22Rv1 (cell line): ENCODE measurements around the gene GSC2.

ENCODE experiments used
- H3K27ac ChIP-seq: fragments of 450-650 bp; 2 replicates; pipeline ENCODE4 v1.5.1; 2017
- CTCF ChIP-seq: fragments of 450-650 bp; IDR thresholded peaks from 2 replicates; pipeline ENCODE4 v1.5.1; 2017; ENCODE audit warnings: mild to moderate bottlenecking
- ZFX ChIP-seq: fragments of 450-650 bp; IDR thresholded peaks from 2 replicates; pipeline ENCODE4 v1.6.1; 2017; ENCODE audit warnings: antibody characterized with exemption, borderline replicate concordance

GSC2 gene

GRCh38 chr22:19193879-19194278 lies 43.8 kb upstream of the GSC2 start:
- no peak for TF ChIP-seq ZFX
- TF ChIP-seq CTCF: no peak
- H3K27ac ChIP-seq: no peak overlapping the region

DNA sequence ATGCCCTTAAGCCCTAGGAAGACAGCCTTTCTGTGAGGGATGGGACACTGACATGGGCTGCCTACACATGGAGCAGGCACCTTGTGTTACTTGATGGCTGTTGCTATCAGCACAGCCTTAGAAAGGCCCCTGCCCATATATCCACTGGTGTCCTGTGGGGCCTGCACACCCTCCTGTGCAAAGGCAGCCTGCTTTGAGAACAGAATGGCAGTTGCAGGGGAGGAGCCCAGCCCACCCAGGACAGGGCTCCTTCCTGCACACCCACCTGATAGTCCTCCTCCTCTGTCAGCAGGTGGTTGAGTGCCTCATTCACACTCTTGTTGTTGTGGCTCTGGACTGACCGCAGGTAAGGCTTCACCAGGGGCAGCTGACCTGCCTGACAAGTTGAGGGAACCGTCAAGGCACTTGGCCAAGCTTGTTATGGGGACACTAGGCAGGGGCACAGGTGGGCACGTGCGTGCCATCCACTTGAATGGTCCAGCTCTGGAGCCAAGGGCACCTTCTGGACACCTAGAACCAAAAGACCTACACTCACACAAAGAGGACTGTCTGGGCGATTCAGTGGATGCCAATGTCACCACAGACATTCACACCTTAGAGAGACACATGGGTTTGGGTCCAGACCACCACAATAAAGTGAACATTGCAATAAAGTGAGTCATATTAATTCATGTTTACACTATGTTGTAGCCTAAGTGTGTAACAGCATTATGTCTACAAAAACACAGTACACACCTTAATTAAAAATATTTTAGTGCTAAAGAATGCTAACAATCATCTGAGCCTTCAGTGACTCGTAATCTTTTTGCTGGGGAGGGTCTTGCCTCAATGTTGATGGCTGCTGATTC lies 37.8 kb upstream of the GSC2 start:
- no peak overlapping the region for H3K27ac ChIP-seq
- no peak for TF ChIP-seq ZFX
- TF ChIP-seq CTCF: no peak

GRCh38 chr22:19184276-19184997 lies 34.3 kb upstream of the GSC2 start:
- TF ChIP-seq CTCF: no peak
- no peak for TF ChIP-seq ZFX
- no peak overlapping the region for H3K27ac ChIP-seq

DNA sequence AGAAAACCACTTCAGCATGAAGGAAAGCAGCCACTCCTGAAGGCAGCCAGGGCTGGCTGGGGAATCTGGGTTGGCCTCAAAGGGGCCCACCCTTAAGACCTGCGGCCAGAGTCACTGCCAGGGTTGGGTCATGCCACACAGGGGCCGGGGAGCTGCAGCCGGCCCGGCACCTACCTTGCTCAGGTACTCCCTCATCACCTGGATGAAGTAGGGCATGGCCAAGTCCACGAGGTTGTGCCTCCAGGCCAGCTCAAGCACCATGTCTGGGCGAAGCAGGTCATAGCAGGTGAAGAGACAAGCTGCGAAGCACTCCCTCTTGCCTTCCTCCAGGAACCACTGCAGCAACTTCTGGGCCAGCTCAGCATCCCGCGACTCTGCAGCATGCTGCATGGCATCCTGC lies 33.1 kb upstream of the GSC2 start:
- no peak overlapping the region for H3K27ac ChIP-seq
- TF ChIP-seq CTCF (no peak), ZFX (no peak)

GRCh38 chr22:19182472-19183157 lies 32.5 kb upstream of the GSC2 start:
- no peak for TF ChIP-seq ZFX
- TF ChIP-seq CTCF: no peak

GRCh38 chr22:19181786-19182471 lies 31.8 kb upstream of the GSC2 start:
- H3K27ac ChIP-seq: no peak overlapping the region
- TF ChIP-seq CTCF (no peak), ZFX (no peak)

More at GRCh38 chr22:19182472-19183157, 32.5 kb upstream of the GSC2 start:
- no peak overlapping the region for H3K27ac ChIP-seq
